Suprapubic skin (tissue), 3 donors: Measurements from ENCODE around the gene PLA2G4E.

ENCODE experiments used
- POLR2A ChIP-seq, 2 donors: fragments of 450-650 bp; IDR thresholded peaks; one replicate each; pipeline ENCODE4 v1.6.1; 2017; ENCODE audit warnings: antibody characterized with exemption in 2 of 2, mild to moderate bottlenecking in 2 of 2, moderate library complexity in 2 of 2
- TF ChIP-seq, protein P1 (sequence below), 2 donors: fragments of 200-600 bp in 1 of 2; fragments of 450-650 bp in 1 of 2; sonication (generic) in 1 of 2; IDR thresholded peaks; one replicate each; pipeline ENCODE4 v1.5.1; 2016 to 2019; ENCODE audit warnings: antibody characterized with exemption in 2 of 2, mild to moderate bottlenecking in 1 of 2, moderate library complexity in 1 of 2

DNA sequence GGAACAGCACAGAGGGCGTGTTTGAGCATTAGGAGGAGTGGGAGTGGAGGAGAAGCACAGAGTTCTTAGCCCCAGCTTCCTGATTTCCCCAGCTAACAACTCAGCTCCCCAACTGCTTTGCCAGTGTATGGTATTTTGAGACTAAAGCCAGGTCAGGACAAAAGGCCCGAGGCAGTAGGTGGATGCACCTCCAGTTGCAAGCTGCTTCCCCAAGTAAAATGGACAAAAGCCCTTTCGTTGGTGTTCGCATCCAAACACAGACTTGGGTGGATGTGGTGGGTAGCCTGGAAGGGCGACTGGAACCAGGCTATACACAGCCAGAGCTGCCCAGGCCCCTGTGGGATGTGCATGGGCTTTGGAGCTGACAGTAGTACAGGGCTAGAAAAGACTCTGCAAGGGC is 36.2 kb downstream of the PLA2G4E start:
- TF ChIP-seq POLR2A (IDR thresholded peaks at IDR 0.05) = no peak
- TF ChIP-seq, protein P1, sequence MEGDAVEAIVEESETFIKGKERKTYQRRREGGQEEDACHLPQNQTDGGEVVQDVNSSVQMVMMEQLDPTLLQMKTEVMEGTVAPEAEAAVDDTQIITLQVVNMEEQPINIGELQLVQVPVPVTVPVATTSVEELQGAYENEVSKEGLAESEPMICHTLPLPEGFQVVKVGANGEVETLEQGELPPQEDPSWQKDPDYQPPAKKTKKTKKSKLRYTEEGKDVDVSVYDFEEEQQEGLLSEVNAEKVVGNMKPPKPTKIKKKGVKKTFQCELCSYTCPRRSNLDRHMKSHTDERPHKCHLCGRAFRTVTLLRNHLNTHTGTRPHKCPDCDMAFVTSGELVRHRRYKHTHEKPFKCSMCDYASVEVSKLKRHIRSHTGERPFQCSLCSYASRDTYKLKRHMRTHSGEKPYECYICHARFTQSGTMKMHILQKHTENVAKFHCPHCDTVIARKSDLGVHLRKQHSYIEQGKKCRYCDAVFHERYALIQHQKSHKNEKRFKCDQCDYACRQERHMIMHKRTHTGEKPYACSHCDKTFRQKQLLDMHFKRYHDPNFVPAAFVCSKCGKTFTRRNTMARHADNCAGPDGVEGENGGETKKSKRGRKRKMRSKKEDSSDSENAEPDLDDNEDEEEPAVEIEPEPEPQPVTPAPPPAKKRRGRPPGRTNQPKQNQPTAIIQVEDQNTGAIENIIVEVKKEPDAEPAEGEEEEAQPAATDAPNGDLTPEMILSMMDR (IDR thresholded peaks at IDR 0.05) = no peak
